Skeletal muscle tissue (tissue), 4 donors: Measurements from ENCODE around the gene F12. TPM values are rescaled to one million over a fixed set of nuclear protein-coding genes. Genes with fewer than 3 reads are reported as not detected.

ENCODE experiments used
- H3K27ac ChIP-seq: one replicate; pipeline ENCODE4 v1.7.0; 2013; ENCODE audit warnings: mild to moderate bottlenecking, low read depth, low read length, inconsistent platforms
- H3K27me3 ChIP-seq, 3 donors: one replicate each; pipeline ENCODE4 v1.7.0; 2013; ENCODE audit warnings: low read length in 3 of 3; ENCODE audit not compliant: control insufficient read depth in 3 of 3, insufficient read depth in 3 of 3
- H3K36me3 ChIP-seq, 3 donors: one replicate each; pipeline ENCODE4 v1.7.0; 2013; ENCODE audit warnings: low read length in 3 of 3; ENCODE audit not compliant: control insufficient read depth in 3 of 3, insufficient read depth in 3 of 3
- H3K4me1 ChIP-seq, 3 donors: one replicate each; pipeline ENCODE4 v1.7.0; 2013; ENCODE audit warnings: low read length in 3 of 3, mild to moderate bottlenecking in 3 of 3; ENCODE audit not compliant: control insufficient read depth in 3 of 3, insufficient read depth in 3 of 3
- H3K4me3 ChIP-seq, 3 donors: one replicate each; pipeline ENCODE4 v1.7.0; 2013; ENCODE audit warnings: low read length in 3 of 3
- H3K9ac ChIP-seq, 3 donors: one replicate each; pipeline ENCODE4 v1.7.0; 2013; ENCODE audit warnings: low read length in 3 of 3, mild to moderate bottlenecking in 3 of 3, moderate library complexity in 2 of 3, low read depth in 1 of 3
- H3K9me3 ChIP-seq, 3 donors: one replicate each; pipeline ENCODE4 v1.7.0; 2013; ENCODE audit warnings: low read length in 3 of 3; ENCODE audit not compliant: control insufficient read depth in 3 of 3
- total RNA-seq: library from RNA; depleted of rRNA; stranded (reverse); fragments of >200 nt; gene quantifications from one replicate; pipeline ENCODE4 v1.2.3, GENCODE V29; 2014
- donor health status: Osteomylitis.

The F12 gene
- total RNA-seq, 1 donor from 2014 or later = not detected

DNA sequence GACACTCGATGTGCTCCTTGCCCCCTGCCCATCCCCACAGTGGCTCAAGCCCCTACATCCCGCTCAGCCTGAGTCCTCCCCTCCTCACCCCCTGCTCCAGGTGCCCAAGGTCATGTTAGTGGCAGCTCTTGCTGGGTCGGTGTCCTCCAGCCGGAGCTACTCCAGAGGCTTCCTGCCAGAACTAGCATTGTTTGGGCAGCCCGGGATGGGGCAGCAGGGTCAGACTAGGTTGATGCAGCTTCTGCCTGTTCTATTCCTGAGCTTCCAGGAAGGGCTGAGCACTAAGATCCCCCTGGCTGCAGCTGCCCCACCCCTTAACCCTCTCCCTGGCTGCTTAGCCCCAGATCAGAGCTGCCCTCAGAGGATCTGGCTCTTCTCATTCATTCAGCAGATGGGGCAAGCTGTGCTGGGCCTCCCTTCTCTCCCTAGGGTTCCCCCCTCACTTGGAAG, 51.0 kb downstream of the F12 start:
- Histone ChIP-seq H3K27me3 (no peaks in the 10 kb centered on the region), H3K4me1 (peaks cover 26 to 36% (median 34%) of the 10 kb centered on the region in 3 donors), H3K27ac (no peak overlapping the region), H3K36me3 (no peaks in the 10 kb centered on the region), H3K9me3 (no peaks in the 10 kb centered on the region), H3K9ac (peak overlapping the region; percentile 42 to 59 (median 50)), H3K4me3 (peak overlapping the region; percentile 41 to 58 (median 50))

DNA sequence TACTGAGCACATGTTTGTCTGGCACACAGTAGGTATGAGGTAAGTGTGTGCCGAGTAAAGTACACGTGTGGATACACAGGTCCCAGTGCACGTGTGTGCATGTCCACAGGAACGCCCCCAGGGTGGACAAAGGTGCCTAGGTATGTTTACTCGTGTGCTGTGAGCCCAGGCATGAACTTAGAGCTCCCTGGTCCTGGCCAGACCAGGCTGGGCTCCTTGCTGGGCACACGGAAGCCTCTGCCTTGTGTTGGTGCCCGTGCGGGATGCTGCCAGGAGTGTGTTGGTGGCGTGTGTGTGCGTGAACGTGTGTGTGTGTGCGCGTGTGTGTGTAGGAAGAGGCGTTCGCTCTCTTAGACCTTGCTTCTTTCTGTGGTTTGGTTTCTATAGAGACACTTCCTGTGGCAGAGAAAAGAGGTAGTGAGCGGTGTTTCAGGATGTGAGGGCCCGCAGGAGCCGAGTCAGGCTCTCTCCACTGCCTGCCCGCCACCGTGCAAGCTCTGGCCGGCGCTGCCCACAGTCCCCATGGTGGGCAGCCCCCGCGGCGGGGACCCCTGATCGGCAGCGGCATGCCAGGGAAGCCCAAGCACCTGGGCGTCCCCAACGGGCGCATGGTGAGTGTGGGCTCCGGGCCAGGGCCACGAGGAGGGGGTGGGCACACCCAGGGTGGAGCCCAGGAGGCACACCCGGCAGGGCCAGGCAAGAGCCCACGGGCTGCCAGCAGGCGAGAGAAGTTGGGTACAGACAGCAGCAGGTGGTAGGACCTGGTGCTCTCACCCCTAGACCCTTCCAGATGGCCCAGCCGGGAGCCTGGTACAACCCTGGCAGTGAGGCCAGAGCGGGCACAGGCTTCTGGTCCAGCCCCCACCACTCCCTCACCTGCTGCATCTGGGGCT, 51.7 kb downstream of the F12 start, which contains the start of gene RGS14:
TSS of gene RGS14 (plus strand) at position 466 of the 893 bp plus-strand sequence. CDS start at position 567, 101 bp downstream.
- Histone ChIP-seq H3K27me3 (no peaks in the 10 kb centered on the region), H3K4me3 (peak within 1 kb of the TSS; percentile 41 to 58 (median 50)), H3K9me3 (no peaks in the 10 kb centered on the region), H3K27ac (no peak within 1 kb of the TSS), H3K36me3 (no peaks in the 10 kb centered on the region), H3K9ac (peak within 1 kb of the TSS; percentile 42 to 59 (median 50)), H3K4me1 (peaks cover 20 to 34% (median 29%) of the 10 kb centered on the region in 3 donors)

GRCh38 chr5:177357146-177357458, 52.3 kb downstream of the F12 start:
- H3K27ac ChIP-seq = no peak overlapping the region
- peaks cover 18 to 36% (median 30%) of the 10 kb centered on the region in 3 donors for H3K4me1 ChIP-seq
- no peak overlapping the region for H3K4me3 ChIP-seq

GRCh38 chr5:177356746-177357145, 52.6 kb downstream of the F12 start:
- Histone ChIP-seq H3K27me3 (no peaks in the 10 kb centered on the region), H3K27ac (no peak overlapping the region), H3K4me1 (peaks cover 18 to 39% (median 33%) of the 10 kb centered on the region in 3 donors), H3K9ac (no peak overlapping the region), H3K36me3 (no peaks in the 10 kb centered on the region), H3K4me3 (no peak overlapping the region), H3K9me3 (no peaks in the 10 kb centered on the region)

More at GRCh38 chr5:177357146-177357458, 52.3 kb downstream of the F12 start:
- Histone ChIP-seq H3K36me3 (no peaks in the 10 kb centered on the region), H3K9ac (no peak overlapping the region), H3K27me3 (no peaks in the 10 kb centered on the region), H3K9me3 (no peaks in the 10 kb centered on the region)

- Histone ChIP-seq H3K36me3 (peaks cover 0 to 2% (median 0%) of the 10 kb centered on the region in 3 donors), H3K27me3 (no peaks in the 10 kb centered on the region), H3K27ac (no peak overlapping the region), H3K9ac (no peak overlapping the region), H3K9me3 (no peaks in the 10 kb centered on the region), H3K4me3 (no peak overlapping the region), H3K4me1 (peaks cover 23 to 42% (median 37%) of the 10 kb centered on the region in 3 donors)
Observed at GRCh38 chr5:177355868-177356168, 53.5 kb downstream of the F12 start.

- peaks cover 0 to 3% (median 0%) of the 10 kb centered on the region in 3 donors for H3K36me3 ChIP-seq
- no peak overlapping the region for H3K9ac ChIP-seq
- no peaks in the 10 kb centered on the region for H3K9me3 ChIP-seq
- no peak overlapping the region for H3K4me3 ChIP-seq
- no peak overlapping the region for H3K27ac ChIP-seq
- peaks cover 28 to 47% (median 42%) of the 10 kb centered on the region in 3 donors for H3K4me1 ChIP-seq
- H3K27me3 ChIP-seq = no peaks in the 10 kb centered on the region
Observed at GRCh38 chr5:177355162-177355867, 54.0 kb downstream of the F12 start.

- no peak overlapping the region for H3K27ac ChIP-seq
- no peaks in the 10 kb centered on the region for H3K9me3 ChIP-seq
- H3K4me3 ChIP-seq = no peak overlapping the region
- no peaks in the 10 kb centered on the region for H3K27me3 ChIP-seq
- H3K36me3 ChIP-seq = peaks cover 4 to 9% (median 5%) of the 10 kb centered on the region in 3 donors
- H3K4me1 ChIP-seq = peaks cover 34 to 48% (median 47%) of the 10 kb centered on the region in 3 donors
- H3K9ac ChIP-seq = no peak overlapping the region
Observed at GRCh38 chr5:177354711-177355110, 54.7 kb downstream of the F12 start.

DNA sequence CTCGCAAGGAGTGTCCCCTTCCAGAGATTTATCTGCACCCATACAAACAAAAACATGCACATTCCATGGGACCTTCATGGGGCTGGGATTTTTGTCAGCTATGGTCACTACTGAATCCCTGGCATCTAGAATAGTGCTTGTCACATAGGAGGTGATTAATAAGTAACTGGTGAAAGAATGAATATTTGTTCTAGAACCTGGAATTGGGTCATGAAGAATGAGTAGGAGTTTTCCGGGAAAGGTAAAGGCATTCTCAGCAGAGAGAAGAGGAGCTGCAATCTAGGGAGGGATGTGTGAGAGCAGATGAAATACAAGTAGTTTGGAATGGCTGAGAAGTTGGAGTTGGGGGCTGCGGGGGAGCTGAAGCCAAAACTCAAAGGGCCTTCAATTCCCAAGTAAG, 55.1 kb downstream of the F12 start:
- Histone ChIP-seq H3K4me3 (no peak overlapping the region), H3K36me3 (peaks cover 7 to 10% (median 9%) of the 10 kb centered on the region in 3 donors), H3K9ac (no peak overlapping the region), H3K27ac (no peak overlapping the region), H3K4me1 (peaks cover 38 to 48% (median 47%) of the 10 kb centered on the region in 3 donors), H3K27me3 (no peaks in the 10 kb centered on the region), H3K9me3 (no peaks in the 10 kb centered on the region)

DNA sequence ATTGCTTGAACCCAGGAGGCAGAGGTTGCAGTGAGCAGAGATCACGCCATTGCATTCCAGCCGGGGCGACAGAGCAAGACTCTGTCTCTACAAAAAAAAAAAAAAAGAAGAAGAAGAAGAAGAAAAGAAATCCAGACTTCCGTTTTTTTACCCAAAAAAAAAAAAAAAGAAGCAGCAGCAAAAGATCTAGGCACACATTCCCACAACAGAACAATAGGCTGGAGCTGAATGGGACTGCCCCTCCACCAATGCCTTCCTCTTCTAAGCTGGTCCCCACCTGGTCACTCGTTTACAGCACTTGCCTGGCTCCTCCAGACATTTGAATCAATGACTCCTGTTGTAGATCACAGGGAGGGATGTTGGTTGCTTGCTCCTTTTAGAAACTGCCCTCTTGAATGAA, 56.3 kb downstream of the F12 start:
- Histone ChIP-seq H3K27ac (no peak overlapping the region), H3K27me3 (no peaks in the 10 kb centered on the region), H3K4me1 (peaks cover 27 to 41% (median 35%) of the 10 kb centered on the region in 3 donors), H3K9ac (no peak overlapping the region), H3K36me3 (peaks cover 8 to 13% (median 10%) of the 10 kb centered on the region in 3 donors), H3K9me3 (no peaks in the 10 kb centered on the region), H3K4me3 (no peak overlapping the region)
